ENCODE results near the gene ATP1A1. TPM values are rescaled to one million over a fixed set of nuclear protein-coding genes. Genes with fewer than 3 reads are reported as not detected.

ATP1A1 gene
- total RNA-seq, 1 donor from 2014 or later: 358 TPM

GRCh38 chr1:116453481-116453880, 80.4 kb downstream of the ATP1A1 start:
- DNase-seq (ENCODE audit: extremely low spot score in 2 of 2): no peak
- TF ChIP-seq CTCF (IDR thresholded peaks at IDR 0.05): no peak
- no peak for TF ChIP-seq POLR2A (IDR thresholded peaks at IDR 0.05)
- no peak for TF ChIP-seq POLR2AphosphoS5 (IDR thresholded peaks at IDR 0.05; ENCODE audit: insufficient read depth in 1 of 2, low read depth in 1 of 2)
- Histone ChIP-seq H3K27me3 (no peaks in the 10 kb centered on the region), H3K9me3 (no peaks in the 10 kb centered on the region), H3K4me3 (no peak overlapping the region), H3K4me1 (no peaks in the 10 kb centered on the region), H3K27ac (no peak overlapping the region), H3K36me3 (no peaks in the 10 kb centered on the region)
- intact Hi-C loops (cut with DNase I): no loop called here

- Histone ChIP-seq H3K9me3 (no peaks in the 10 kb centered on the region), H3K4me1 (no peaks in the 10 kb centered on the region), H3K36me3 (no peaks in the 10 kb centered on the region), H3K4me3 (no peak overlapping the region), H3K27ac (no peak overlapping the region), H3K27me3 (no peaks in the 10 kb centered on the region)
- intact Hi-C loops (cut with DNase I): no loop called here
- DNase-seq (ENCODE audit: extremely low spot score in 2 of 2): no peak
- TF ChIP-seq CTCF (IDR thresholded peaks at IDR 0.05) (no peak), POLR2AphosphoS5 (IDR thresholded peaks at IDR 0.05; ENCODE audit: insufficient read depth in 1 of 2, low read depth in 1 of 2) (no peak), POLR2A (IDR thresholded peaks at IDR 0.05) (no peak)
These were observed 80.9 kb downstream of the ATP1A1 start for GRCh38 chr1:116453906-116454305.

Small RNAs within 50 kb of the gene (small RNA-seq; reads per million reads assigned to genes)
- gene RF00019 (not detected), gene RNU6-817P (not detected)

Other genes with a start within 250 kb of the ATP1A1 start
- 54.5 TPM for gene CD58, start 197.8 kb downstream of the ATP1A1 start, total RNA-seq

All from vagina (tissue), 2 donors.